Peyer's patch (tissue), 4 donors: ENCODE data around the gene LYPD4. TPM values are rescaled to one million over a fixed set of nuclear protein-coding genes. Genes with fewer than 3 reads are reported as not detected.

ENCODE experiments used
- DNase-seq, 3 donors: peaks; one replicate each; pipeline ENCODE4 v3.0.0-alpha.2; 2017 to 2019
- H3K27ac ChIP-seq, 4 donors: fragments of 200-600 bp; sonication (generic); one replicate each; pipeline ENCODE4 v1.5.1; 2016 to 2019
- H3K27me3 ChIP-seq, 2 donors: fragments of 200-600 bp; sonication (generic); one replicate each; pipeline ENCODE4 v1.5.1; 2019
- H3K36me3 ChIP-seq, 3 donors: fragments of 200-600 bp; sonication (generic); one replicate each; pipeline ENCODE4 v1.5.1; 2016 to 2019
- H3K4me1 ChIP-seq, 4 donors: fragments of 200-600 bp; sonication (generic); one replicate each; pipeline ENCODE4 v1.5.1; 2016 to 2019
- H3K4me3 ChIP-seq, 4 donors: fragments of 200-600 bp; sonication (generic); 1 replicate in 3 of 4; 2 replicates in 1 of 4; pipeline ENCODE4 v1.5.1; 2016 to 2019; ENCODE audit warnings: mild to moderate bottlenecking in 1 of 4
- H3K9me3 ChIP-seq, 4 donors: fragments of 200-600 bp; sonication (generic); one replicate each; pipeline ENCODE4 v1.5.1; 2016 to 2019; ENCODE audit warnings: mild to moderate bottlenecking in 1 of 4
- POLR2A ChIP-seq, 2 donors: fragments of 450-650 bp; IDR thresholded peaks; one replicate each; pipeline ENCODE4 v1.5.1; 2017; ENCODE audit warnings: antibody characterized with exemption in 2 of 2, mild to moderate bottlenecking in 2 of 2, moderate library complexity in 2 of 2
- total RNA-seq, 4 donors: library from RNA; depleted of rRNA; stranded (reverse); fragments of >200 nt; gene quantifications; one replicate each; pipeline ENCODE4 v1.1.0, GENCODE V29; 2016
- TF ChIP-seq, protein P1 (sequence below), 6 experiments: fragments of 450-650 bp in 4 of 6; fragments of 200-600 bp in 2 of 6; sonication (generic) in 1 of 6; IDR thresholded peaks; one replicate each; pipeline ENCODE4 v1.5.1; 2017 to 2019; ENCODE audit warnings: antibody characterized with exemption in 6 of 6, mild to moderate bottlenecking in 3 of 6, moderate library complexity in 1 of 6

LYPD4 gene, protein sequence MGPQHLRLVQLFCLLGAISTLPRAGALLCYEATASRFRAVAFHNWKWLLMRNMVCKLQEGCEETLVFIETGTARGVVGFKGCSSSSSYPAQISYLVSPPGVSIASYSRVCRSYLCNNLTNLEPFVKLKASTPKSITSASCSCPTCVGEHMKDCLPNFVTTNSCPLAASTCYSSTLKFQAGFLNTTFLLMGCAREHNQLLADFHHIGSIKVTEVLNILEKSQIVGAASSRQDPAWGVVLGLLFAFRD
- total RNA-seq, result not detected

DNA sequence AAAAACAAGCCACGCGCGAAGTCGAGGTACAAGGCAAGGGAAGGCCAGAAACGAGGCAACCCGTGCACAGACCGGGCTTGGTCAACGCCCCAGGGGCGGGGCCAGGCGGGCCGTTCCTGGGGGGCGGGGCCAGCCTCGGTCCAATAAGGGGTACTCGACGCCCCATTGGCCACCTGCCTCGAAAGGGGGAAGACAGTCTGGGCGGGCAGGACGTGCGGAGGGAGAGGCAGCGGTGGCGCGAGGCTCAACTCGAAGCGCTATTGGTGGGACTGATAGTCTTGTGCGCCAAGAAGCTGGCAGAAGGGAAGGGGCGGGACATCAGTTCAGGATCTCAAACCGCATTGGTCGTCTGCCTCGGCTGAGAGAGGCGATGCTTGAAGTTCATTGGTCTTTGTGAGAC, at the start of gene LYPD4:
Gene LYPD4, minus strand, starts transcription at position 83 of the 400 bp plus-strand sequence. CDS start 5,398 bp downstream, outside the sequence.
- Histone ChIP-seq H3K36me3 (no peaks in the 10 kb centered on the region), H3K9me3 (no peaks in the 10 kb centered on the region), H3K4me1 (no peaks in the 10 kb centered on the region), H3K27ac (no peak within 1 kb of the TSS), H3K27me3 (no peaks in the 10 kb centered on the region), H3K4me3 (no peak within 1 kb of the TSS)
- TF ChIP-seq, protein P1, sequence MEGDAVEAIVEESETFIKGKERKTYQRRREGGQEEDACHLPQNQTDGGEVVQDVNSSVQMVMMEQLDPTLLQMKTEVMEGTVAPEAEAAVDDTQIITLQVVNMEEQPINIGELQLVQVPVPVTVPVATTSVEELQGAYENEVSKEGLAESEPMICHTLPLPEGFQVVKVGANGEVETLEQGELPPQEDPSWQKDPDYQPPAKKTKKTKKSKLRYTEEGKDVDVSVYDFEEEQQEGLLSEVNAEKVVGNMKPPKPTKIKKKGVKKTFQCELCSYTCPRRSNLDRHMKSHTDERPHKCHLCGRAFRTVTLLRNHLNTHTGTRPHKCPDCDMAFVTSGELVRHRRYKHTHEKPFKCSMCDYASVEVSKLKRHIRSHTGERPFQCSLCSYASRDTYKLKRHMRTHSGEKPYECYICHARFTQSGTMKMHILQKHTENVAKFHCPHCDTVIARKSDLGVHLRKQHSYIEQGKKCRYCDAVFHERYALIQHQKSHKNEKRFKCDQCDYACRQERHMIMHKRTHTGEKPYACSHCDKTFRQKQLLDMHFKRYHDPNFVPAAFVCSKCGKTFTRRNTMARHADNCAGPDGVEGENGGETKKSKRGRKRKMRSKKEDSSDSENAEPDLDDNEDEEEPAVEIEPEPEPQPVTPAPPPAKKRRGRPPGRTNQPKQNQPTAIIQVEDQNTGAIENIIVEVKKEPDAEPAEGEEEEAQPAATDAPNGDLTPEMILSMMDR (IDR thresholded peaks at IDR 0.05), result no peak
- TF ChIP-seq POLR2A (IDR thresholded peaks at IDR 0.05), result no peak
- no peak for DNase-seq

DNA sequence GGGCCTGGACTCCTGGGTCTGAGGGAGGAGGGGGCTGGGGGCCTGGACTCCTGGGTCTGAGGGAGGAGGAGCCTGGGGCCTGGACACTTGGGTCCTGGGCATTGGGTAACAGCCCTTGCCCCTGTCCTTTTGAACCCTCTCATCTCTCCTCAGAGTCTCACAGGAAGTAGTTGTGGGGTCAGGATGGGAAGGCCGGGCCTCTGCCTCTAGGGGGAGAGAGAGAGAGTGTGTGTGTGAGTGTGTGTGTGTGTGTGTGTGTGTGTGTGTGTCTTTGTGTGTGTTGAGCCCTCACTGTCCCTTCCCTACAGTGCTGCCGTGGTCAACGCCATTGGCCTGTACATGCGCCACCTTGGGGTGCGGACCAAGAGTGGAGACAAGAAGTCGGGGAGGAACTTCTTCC, 49.4 kb upstream of the LYPD4 start:
- DNase-seq, result no peak
- H3K36me3 ChIP-seq, result peaks cover 0 to 84% (median 0%) of the 10 kb centered on the region in 3 donors
- no peak for TF ChIP-seq POLR2A (IDR thresholded peaks at IDR 0.05)
- TF ChIP-seq, protein P1 (IDR thresholded peaks at IDR 0.05), result no peak

DNA sequence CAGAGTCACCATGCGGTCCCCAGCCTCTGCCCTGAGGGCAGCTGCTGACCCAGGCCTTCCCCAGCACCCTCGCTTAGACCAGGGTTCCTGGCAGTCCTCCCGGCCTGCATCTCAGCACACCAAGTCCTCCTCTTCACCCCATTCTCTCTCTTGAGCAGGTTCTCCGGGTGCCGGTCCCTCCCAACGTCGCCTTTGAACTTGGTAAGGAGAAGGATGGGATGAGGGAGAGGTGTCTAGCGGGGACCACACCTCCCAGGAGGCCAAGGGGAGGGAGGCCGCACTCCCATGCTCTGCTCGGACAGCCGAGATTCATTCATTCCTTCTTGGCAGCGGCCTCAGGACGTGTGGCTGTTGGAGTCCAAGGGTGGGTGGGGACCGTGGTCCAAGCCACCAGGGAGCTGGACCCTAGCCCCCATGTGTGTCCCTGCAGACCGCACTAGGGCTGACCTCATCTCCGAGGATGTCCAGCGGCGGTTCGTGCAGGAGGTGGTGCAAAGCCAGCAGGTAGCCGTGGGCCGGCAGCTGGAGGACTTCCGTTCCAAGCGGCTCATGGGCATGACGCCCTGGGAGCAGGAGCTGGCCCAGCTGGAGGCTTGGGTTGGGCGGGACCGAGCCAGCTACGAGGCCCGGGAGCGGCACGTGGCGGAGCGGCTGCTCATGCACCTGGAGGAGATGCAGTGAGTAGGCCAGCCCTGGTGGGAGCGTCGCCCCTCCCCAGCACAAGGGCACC, 47.9 kb upstream of the LYPD4 start:
- H3K4me1 ChIP-seq, result peaks cover 0 to 7% (median 3%) of the 10 kb centered on the region in 4 donors
- no peak for DNase-seq
- H3K36me3 ChIP-seq, result peaks cover 0 to 78% (median 0%) of the 10 kb centered on the region in 3 donors
- no peak overlapping the region for H3K4me3 ChIP-seq
- TF ChIP-seq POLR2A (IDR thresholded peaks at IDR 0.05), result no peak
- TF ChIP-seq, protein P1 (IDR thresholded peaks at IDR 0.05), result no peak
- no peaks in the 10 kb centered on the region for H3K9me3 ChIP-seq
- no peaks in the 10 kb centered on the region for H3K27me3 ChIP-seq
- peak overlapping the region in 1 of 4 donors; percentile 42 for H3K27ac ChIP-seq

More for the DNA sequence above, 49.4 kb upstream of the LYPD4 start:
- H3K27me3 ChIP-seq, result no peaks in the 10 kb centered on the region
- peaks cover 0 to 2% (median 0%) of the 10 kb centered on the region in 4 donors for H3K4me1 ChIP-seq
- no peaks in the 10 kb centered on the region for H3K9me3 ChIP-seq
- no peak overlapping the region for H3K4me3 ChIP-seq
- H3K27ac ChIP-seq, result no peak overlapping the region

DNA sequence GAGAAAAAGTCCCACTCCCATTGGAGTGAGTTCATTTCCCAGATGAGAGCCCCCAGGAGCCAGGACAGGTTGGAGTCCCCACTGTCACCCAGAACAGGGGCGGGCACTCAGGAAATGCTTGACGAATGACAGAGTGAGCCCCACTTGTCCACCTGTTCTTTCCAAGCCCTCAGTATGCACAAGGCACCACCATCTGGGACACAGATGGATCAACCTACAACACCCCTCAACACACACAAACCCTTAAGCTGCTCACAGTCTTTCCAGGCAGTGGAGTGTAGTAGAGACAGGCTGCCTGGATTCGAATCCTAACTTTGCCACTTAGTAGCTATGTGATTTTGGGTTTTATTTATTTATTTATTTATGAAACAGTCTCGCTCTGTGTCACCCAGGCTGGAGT, 46.5 kb upstream of the LYPD4 start:
- no peak overlapping the region for H3K27ac ChIP-seq
- H3K27me3 ChIP-seq, result no peaks in the 10 kb centered on the region
- no peak overlapping the region for H3K4me3 ChIP-seq
- no peak for TF ChIP-seq POLR2A (IDR thresholded peaks at IDR 0.05)
- TF ChIP-seq, protein P1 (IDR thresholded peaks at IDR 0.05), result no peak
- H3K4me1 ChIP-seq, result peaks cover 0 to 20% (median 11%) of the 10 kb centered on the region in 4 donors
- no peak for DNase-seq
- no peaks in the 10 kb centered on the region for H3K9me3 ChIP-seq
- peaks cover 0 to 66% (median 0%) of the 10 kb centered on the region in 3 donors for H3K36me3 ChIP-seq

DNA sequence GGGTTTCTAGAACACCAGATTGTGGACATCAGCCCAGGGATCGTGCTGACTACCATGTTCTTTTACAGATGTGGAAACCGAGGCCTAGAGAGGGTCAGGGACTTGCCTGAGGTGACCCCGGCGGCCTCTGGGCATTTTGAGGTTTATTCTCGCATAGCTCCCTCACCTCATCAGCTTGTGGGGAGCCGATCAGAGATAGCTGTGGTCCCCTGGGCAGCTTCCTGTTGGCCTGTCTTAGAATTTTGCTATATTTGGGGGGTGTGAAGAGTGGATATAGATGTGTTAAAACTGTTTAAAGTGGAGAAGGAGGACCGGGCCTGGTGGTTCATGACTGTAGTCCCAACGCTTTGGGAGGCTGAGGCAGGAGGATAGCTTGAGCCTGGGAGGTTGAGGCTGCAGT, 45.4 kb upstream of the LYPD4 start:
- Histone ChIP-seq H3K36me3 (peaks cover 0 to 55% (median 0%) of the 10 kb centered on the region in 3 donors), H3K27ac (no peak overlapping the region), H3K27me3 (no peaks in the 10 kb centered on the region), H3K9me3 (no peaks in the 10 kb centered on the region), H3K4me3 (no peak overlapping the region), H3K4me1 (peaks cover 0 to 31% (median 17%) of the 10 kb centered on the region in 4 donors)
- no peak for DNase-seq
- TF ChIP-seq, protein P1 (IDR thresholded peaks at IDR 0.05), result no peak
- no peak for TF ChIP-seq POLR2A (IDR thresholded peaks at IDR 0.05)
